Measurements from ENCODE around the gene PRKN.
"Not testable (repeated sequence)": the region's sequence is repeated elsewhere in the genome, so short reads cannot be mapped to it uniquely, and the experiment has no call there.

PRKN gene

GRCh38 chr6:161836643-161837448, 890.7 kb downstream of the PRKN start:
- DNase-seq: no peak
- TF ChIP-seq POLR2A (IDR thresholded peaks at IDR 0.05; ENCODE audit: low read length) (no peak), GATA1 (IDR thresholded peaks at IDR 0.05; ENCODE audit: low read depth, low read length) (no peak)

DNA sequence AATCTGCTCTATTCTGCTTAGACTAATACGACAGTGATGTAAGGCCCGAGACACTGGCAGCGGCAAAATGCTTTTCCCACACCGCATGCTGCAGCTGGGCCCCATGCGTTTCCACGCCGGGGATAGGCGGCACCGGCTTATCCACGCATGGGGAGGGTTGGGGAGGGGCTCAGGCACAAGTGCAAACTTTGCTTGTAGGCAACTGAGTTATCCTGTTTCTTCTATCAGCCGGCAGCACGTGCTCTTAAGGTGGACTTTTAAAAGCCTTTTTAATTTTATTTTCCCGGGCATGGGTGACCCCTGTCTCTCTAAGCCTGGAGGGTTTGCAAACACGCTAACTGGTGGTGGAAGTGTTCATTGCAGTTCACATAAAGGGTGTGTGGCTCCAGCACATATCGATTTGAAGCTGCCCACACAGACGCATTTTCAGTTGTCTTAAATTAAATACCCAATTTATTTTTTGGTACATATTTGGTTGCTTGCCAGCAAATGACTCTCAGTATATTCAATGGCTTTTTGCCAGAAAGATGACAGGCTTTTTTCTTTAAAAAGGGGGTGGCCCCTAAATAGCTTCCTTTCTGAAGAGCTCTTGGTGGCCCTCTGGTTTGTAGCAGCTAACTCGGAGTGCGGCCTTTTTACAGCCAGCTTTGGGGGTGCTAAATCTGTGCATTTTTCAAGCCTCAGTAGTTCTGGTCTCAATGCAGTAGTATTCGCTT, 891.9 kb downstream of the PRKN start:
- TF ChIP-seq GATA1 (IDR thresholded peaks at IDR 0.05; ENCODE audit: low read depth, low read length) (no peak), POLR2A (IDR thresholded peaks at IDR 0.05; ENCODE audit: low read length) (no peak)
- no peak for DNase-seq

DNA sequence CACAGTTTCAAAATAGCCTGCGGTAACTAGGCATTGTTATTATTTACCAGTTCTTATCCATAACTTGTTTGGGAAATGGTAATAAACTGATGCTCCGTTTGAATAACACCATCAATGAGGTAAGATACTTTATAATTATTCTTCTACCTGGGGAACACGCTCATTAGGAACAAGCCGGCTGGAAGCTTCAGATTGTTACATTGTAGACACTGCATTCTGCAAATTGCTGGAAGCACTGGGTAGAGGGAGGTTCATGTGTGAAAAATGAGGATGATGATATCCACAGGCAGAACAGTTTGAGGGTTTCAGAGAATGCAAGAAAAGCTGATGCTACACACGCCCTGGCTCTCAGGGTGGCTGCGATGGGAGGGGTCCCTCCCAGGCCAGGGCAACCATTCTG, 893.1 kb downstream of the PRKN start:
- no peak for DNase-seq

DNA sequence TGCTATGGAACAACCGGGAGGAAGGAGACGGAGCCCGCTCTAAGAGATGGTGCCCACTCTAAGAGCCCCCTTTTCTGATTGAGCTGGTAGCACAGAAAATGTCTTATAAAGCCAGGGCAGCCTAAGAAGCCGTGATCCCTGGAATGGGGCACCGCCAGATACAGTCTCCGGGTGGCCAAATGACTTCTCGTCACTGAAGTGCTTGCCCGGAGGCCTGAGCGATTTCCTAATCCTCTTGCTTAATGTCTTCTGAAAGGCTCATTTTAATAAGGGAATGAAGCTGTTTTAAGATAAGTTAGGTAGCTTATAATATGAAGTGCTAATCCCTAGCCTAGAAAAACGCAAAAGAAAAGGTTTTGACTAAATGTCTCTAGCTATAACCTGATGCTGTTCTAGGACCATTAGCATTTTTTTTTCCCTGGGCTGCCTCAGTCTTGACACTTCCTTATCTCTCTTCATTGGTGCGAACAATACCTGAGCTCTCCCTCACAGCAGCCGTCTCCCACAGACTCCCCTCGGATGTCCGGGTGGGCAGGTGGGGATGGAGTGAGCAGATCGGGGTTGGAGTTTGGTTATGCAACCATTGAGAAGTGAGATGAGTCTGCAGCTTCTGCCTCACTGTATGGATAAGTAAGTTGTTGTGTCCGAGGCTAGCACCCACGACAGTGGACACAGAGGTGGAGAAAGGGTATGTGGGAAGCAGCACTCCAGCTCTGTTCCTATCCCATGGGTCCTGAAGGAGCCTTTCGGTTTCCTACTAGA, 894.3 kb downstream of the PRKN start:
- TF ChIP-seq GATA1 (IDR thresholded peaks at IDR 0.05; ENCODE audit: low read depth, low read length): no peak
- DNase-seq: no peak

More for the DNA sequence above, 893.1 kb downstream of the PRKN start:
- TF ChIP-seq POLR2A (IDR thresholded peaks at IDR 0.05; ENCODE audit: low read length) (no peak), GATA1 (IDR thresholded peaks at IDR 0.05; ENCODE audit: low read depth, low read length) (no peak)

DNA sequence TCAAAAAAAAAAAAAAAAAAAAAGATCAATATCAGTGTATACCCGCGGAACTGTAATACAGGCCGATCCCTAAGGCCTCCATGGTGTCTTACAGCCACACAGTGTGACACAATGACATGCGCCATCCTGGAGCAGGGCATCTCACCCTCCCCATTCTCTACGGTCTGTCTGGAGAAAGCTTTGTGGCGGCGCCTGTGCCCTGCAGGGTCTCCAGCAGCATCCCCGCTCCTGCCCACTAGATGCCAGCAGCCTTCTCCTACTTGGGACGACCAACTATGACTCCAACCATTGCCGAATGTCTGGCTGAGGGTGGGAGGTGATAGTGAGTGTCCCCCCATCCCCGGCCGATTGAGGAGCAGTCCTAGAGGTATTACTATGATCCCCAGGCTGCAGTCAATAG, 894.9 kb downstream of the PRKN start:
- TF ChIP-seq POLR2A (IDR thresholded peaks at IDR 0.05; ENCODE audit: low read length) (no peak), GATA1 (IDR thresholded peaks at IDR 0.05; ENCODE audit: low read depth, low read length) (no peak)
- DNase-seq: no peak

DNA sequence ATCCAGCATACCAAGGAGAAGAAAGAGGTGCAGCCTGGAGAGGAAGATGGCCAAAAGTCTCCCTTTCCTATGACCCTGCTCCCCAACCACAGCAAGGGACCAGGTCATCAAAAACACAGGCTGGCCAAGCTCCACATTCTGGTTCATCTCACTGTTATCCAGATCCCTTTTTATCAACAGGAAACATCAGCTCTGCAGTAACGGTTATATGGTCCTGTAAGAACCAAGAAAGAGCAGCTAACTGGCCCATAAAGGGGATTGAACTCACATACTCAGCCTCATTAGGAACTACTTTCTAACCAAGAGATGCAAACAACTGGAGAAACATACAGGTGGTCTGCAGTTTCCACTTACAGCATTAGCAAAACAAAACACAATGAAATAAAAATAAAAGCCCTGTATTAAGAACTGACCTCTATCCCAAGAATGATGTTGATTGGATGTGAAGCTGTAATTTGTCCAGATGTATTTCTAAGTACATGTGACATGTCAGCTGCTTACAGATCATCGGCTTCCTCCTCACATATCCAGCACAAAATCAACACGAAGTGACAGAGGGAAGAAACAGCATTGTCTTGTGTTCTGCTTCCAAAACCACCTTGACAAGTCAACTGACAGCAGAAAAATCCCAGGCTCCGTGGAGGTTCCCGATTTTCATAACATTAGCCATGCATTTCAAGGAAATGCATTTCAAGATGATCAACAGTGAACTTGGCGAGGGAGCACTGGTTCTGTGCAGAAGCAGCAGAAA, 896.5 kb downstream of the PRKN start:
- TF ChIP-seq GATA1 (IDR thresholded peaks at IDR 0.05; ENCODE audit: low read depth, low read length) (no peak), POLR2A (IDR thresholded peaks at IDR 0.05; ENCODE audit: low read length) (no peak)
- DNase-seq: no peak

DNA sequence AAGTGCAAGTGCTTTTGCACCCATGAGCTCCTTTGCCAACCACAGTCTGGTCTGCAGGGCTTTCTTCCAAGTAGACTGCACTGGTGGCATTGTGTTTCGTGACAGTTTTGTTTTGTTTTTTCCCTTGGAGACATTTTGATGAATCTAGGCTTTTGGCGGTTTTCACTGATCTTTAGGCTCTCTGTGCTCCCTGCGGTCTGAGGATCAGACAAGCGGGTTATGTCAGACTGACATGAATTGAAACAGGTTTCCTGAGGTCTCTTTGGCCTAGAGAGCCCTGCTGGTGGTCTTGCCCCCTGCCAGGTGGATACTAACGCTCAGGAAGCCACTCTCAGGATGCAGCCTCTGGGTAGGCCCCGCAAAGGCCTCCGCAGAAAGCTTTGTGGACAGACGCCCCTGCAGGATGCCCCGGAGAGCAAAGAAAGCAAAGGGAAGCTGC, 898.3 kb downstream of the PRKN start:
- no peak for DNase-seq
- no peak for TF ChIP-seq POLR2A (IDR thresholded peaks at IDR 0.05; ENCODE audit: low read length)
- no peak for TF ChIP-seq GATA1 (IDR thresholded peaks at IDR 0.05; ENCODE audit: low read depth, low read length)

DNA sequence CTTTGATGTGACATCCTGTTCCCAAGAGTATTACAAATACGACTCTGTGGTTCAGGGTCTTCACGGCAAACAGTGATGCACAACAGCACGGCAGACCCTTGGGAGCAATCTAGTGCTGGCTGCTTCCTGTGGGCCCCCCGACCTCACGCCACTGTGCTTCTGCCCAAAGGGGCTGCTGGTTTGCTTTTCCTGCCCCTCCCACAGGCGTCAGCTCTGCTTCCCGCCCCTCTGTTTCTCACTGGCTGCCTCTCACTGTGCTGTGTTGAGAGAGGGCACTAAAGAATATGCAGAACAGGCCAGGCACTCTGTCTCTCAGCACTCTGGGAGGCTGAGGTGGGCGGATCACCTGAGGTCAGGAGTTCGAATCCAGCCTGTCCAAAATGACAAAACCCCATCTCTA, 899.2 kb downstream of the PRKN start:
- no peak for DNase-seq
- no peak for TF ChIP-seq POLR2A (IDR thresholded peaks at IDR 0.05; ENCODE audit: low read length)
- no peak for TF ChIP-seq GATA1 (IDR thresholded peaks at IDR 0.05; ENCODE audit: low read depth, low read length)

DNA sequence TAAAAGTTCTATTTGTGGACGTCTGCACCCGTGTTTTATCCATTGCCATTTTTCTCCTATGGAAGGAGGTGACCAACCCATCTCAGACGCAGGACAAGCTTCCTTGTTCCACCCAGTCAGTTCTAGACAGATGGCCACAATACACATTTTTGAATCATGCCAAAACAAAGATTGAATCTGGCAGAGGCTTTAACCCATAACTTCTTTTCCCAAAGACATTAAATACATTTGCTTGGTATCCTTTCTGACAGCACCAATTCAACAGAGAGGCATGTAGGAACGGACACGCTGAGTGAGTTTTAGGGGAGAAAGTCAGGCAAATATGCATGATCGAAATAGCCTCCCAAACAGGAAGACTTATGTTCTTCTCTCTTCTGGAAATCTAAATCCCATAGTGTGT, 901.1 kb downstream of the PRKN start:
- DNase-seq: no peak
- no peak for TF ChIP-seq POLR2A (IDR thresholded peaks at IDR 0.05; ENCODE audit: low read length)
- no peak for TF ChIP-seq GATA1 (IDR thresholded peaks at IDR 0.05; ENCODE audit: low read depth, low read length)

DNA sequence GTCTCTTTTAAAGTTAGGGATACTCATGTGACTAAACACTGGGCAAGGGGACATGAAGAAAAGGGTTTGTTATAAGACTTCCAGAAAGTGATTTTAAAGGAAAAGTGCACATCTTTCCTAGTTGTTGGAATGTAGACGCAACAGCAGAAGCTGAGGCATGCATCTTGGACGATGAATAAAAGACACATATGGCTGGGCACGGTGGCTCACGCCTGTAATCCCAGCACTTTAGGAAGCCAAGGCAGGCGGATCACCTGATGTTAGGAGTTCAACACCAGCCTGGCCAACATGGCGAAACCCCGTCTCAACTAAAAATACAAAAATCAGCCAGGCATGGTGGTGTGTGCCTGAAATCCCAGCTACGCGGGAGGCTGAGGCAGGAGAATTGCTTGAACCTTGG, 905.4 kb downstream of the PRKN start:
- not testable (repeated sequence) for DNase-seq

DNA sequence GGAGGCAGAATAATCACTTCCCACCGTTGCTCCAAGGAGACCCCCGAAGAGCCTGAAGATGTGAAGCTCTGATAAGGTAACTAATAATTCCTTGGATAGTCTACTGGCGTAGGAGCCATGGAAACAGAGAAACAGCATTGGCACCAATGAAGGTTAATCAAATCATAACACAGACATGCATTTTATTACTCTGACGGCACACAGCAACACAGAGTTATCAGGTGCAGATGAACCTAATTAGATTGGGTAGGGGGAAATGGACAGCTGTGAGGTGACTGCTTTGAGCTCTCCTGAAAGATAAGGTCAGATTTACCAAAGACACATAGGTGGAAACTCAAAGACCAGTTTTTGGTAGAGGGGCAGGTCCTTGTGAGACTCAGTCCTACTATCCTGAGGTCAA, 909.7 kb downstream of the PRKN start:
- DNase-seq: no peak
- TF ChIP-seq GATA1 (IDR thresholded peaks at IDR 0.05; ENCODE audit: low read depth, low read length) (no peak), POLR2A (IDR thresholded peaks at IDR 0.05; ENCODE audit: low read length) (no peak)

- no peak for DNase-seq
- TF ChIP-seq GATA1 (IDR thresholded peaks at IDR 0.05; ENCODE audit: low read depth, low read length) (no peak), POLR2A (IDR thresholded peaks at IDR 0.05; ENCODE audit: low read length) (no peak)
These were observed 911.6 kb downstream of the PRKN start for GRCh38 chr6:161815965-161816364.

GRCh38 chr6:161813156-161813555, 914.4 kb downstream of the PRKN start:
- TF ChIP-seq GATA1 (IDR thresholded peaks at IDR 0.05; ENCODE audit: low read depth, low read length): no peak
- TF ChIP-seq POLR2A (IDR thresholded peaks at IDR 0.05; ENCODE audit: low read length): no peak
- no peak for DNase-seq

DNA sequence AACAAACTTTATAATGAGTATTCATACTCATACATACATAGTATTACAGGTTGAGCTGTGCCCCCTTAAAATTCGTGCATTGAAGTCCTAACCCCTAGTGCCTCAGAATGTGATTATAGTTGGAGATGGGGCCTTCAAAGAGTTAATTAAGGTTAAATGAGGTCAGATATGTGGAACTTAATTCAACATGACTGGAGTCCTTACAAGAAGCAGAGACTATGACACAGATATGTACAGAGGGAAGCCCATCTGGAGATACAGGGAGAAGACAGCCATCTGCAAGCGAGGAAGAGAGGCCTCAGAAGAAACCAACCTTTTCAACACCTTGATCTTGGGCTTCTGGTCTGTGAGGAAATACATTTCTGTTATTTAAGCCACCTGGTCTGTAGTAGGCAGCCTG, 917.6 kb downstream of the PRKN start:
- no peak for DNase-seq
- no peak for TF ChIP-seq GATA1 (IDR thresholded peaks at IDR 0.05; ENCODE audit: low read depth, low read length)
- TF ChIP-seq POLR2A (IDR thresholded peaks at IDR 0.05; ENCODE audit: low read length): no peak
